D721Med (cell line): ENCODE data around the gene LPP.

ENCODE experiments used
- DNase-seq: peaks from one replicate; pipeline ENCODE4 v3.0.0; 2011; ENCODE audit warnings: low spot score; ENCODE audit not compliant: insufficient read length
- FAIRE-seq: peaks from 2 replicates; lab custom pipeline; 2011; peaks lifted over from hg19 to GRCh38; lab: Jason Lieb, UNC
- CTCF ChIP-seq: IDR thresholded peaks from 2 replicates; pipeline ENCODE4 v1.5.1; 2012; ENCODE audit warnings: mild to moderate bottlenecking, control low read depth; ENCODE audit not compliant: insufficient read depth; ENCODE audit errors: missing control alignments

The LPP gene

GRCh38 chr3:188299708-188300107, 145.8 kb downstream of the LPP start:
- DNase-seq (no peak), FAIRE-seq (no peak)
- TF ChIP-seq CTCF, result no peak

DNA sequence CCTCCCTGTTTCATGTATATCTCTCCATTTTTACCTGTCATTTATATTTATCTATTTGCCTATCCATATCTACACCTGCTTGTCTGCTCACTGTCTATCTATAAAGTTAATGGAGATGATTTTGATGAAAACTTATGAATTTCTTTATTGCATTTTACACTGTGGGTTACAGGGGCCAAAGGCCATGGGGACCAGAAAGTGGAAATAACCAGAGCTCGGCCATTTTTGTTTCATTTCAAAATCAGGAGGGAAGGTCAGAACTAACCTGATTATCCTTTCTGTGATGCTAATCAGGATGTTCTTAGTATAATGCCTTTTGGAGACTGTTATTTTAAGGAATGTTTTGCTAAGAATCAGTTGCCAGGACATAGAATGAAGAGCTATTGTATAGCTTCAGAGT, 147.2 kb downstream of the LPP start:
- TF ChIP-seq CTCF, result no peak
- FAIRE-seq, result no peak
- no peak for DNase-seq

GRCh38 chr3:188303286-188303799, 149.4 kb downstream of the LPP start:
- TF ChIP-seq CTCF, result no peak
- DNase-seq (no peak), FAIRE-seq (no peak)

GRCh38 chr3:188303823-188304222, 149.9 kb downstream of the LPP start:
- no peak for DNase-seq
- no peak for TF ChIP-seq CTCF
- no peak for FAIRE-seq

DNA sequence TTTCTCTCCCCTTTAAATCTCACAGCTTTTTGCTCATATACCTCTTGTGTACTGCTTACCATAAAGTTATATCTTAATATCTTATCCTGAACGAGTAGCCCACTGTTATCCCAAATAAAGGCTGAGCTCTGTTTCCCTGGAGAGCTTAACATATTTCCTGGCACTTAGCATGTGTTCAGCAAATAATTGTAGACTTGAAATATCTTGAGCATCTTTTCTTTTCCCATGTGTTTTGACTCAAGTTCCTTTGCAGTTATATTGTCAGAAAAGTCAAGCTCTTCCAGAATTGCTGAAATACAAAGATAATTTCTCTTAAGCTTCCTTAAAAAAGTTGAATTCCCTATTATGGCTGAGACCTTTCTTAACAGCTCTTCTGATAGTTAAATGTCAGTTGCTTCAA, 150.5 kb downstream of the LPP start:
- DNase-seq (no peak), FAIRE-seq (no peak)
- no peak for TF ChIP-seq CTCF

DNA sequence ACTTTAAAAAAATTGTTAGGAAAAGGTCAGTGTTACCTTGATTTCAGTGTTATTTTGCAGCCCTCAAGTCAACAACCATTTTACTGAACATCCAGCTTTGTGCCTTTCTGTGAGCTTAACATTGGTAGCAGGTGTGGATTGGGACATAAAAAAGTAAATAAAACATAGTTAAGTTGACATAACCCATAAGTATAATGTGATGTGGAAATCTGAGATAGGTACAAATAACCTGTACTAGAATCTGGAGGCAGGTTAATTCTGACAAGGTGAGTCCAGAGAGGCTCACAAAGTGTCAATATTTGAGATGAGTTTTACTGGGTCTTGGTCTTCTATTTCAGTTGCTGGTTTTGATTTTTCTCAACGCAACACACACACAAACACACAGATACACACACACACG, 151.3 kb downstream of the LPP start:
- DNase-seq, result no peak
- FAIRE-seq, result no peak
- TF ChIP-seq CTCF, result no peak

DNA sequence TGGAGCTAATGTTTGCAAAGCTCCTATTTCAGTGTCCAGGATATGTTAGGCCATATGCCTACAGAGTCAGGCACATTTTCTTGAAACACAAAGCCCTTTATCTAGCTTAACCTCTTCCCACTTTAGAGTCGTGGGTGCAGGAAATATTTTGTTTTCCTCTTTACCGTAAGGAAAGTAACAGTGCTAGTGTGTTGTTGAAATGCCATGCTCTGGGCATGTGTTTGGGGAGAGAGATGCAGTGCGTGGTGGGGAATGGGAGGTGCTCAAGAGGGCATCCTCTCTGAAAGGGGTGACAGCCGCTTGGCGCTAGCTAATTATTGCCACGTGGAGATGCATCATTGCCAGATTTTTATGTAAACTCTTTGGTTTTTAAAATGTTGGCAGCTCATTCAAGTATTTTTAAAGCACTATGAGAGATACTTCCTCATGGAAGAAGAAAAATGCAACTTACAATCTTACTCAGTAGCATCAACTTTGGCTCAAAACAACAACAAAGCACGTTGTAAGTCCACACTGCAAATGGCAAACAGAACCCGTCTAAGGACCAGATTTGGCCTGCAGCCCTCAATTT, 152.6 kb downstream of the LPP start:
- FAIRE-seq, result no peak
- DNase-seq, result no peak
- no peak for TF ChIP-seq CTCF
